HG03354 (cell line): ENCODE measurements around the gene CCNF.
A peak's percentile ranks its signal among the peaks of the same experiment; 100 is the strongest.
"Not testable (repeated sequence)": the region's sequence is repeated elsewhere in the genome, so short reads cannot be mapped to it uniquely, and the experiment has no call there.

Source experiments
- ATAC-seq: cut with Tn5 transposase; IDR thresholded peaks from one replicate; pipeline ENCODE4 v1.9.1; 2021; ENCODE audit warnings: mild to moderate bottlenecking; ENCODE audit not compliant: unreplicated experiment, poor library complexity, severe bottlenecking

The CCNF gene

GRCh38 chr16:2427526-2427925, 1.7 kb upstream of the CCNF start:
- no peak for ATAC-seq

GRCh38 chr16:2428051-2428783, 1.0 kb upstream of the CCNF start:
- no peak for ATAC-seq

GRCh38 chr16:2428784-2429033, 538 bp upstream of the CCNF start:
- no peak for ATAC-seq

GRCh38 chr16:2429771-2430663, 770 bp downstream of the CCNF start:
- ATAC-seq = peak; percentile 2

GRCh38 chr16:2432286-2432685, 3.0 kb downstream of the CCNF start:
- ATAC-seq = no peak

- no peak for ATAC-seq
These were observed 3.7 kb downstream of the CCNF start for GRCh38 chr16:2432801-2433505.

- ATAC-seq = not testable (repeated sequence)
These were observed 6.0 kb downstream of the CCNF start for GRCh38 chr16:2435236-2435635.

GRCh38 chr16:2436110-2436509, 6.9 kb downstream of the CCNF start:
- ATAC-seq = no peak

- no peak for ATAC-seq
These were observed 8.0 kb downstream of the CCNF start for GRCh38 chr16:2437032-2437790.

GRCh38 chr16:2438121-2438520, 8.9 kb downstream of the CCNF start:
- ATAC-seq = no peak

- ATAC-seq = no peak
These were observed 10.4 kb downstream of the CCNF start for GRCh38 chr16:2439598-2439997.

GRCh38 chr16:2441143-2441804, 12.0 kb downstream of the CCNF start:
- not testable (repeated sequence) for ATAC-seq

GRCh38 chr16:2443555-2443954, 14.3 kb downstream of the CCNF start:
- ATAC-seq = no peak

GRCh38 chr16:2447920-2448583, 18.8 kb downstream of the CCNF start:
- no peak for ATAC-seq

- ATAC-seq = no peak
These were observed 19.9 kb downstream of the CCNF start for GRCh38 chr16:2449118-2449517.

GRCh38 chr16:2450535-2450934, 21.3 kb downstream of the CCNF start:
- no peak for ATAC-seq

GRCh38 chr16:2450975-2451381, 21.7 kb downstream of the CCNF start:
- no peak for ATAC-seq

GRCh38 chr16:2451851-2452320, 22.6 kb downstream of the CCNF start:
- no peak for ATAC-seq

- ATAC-seq = no peak
These were observed 23.4 kb downstream of the CCNF start for GRCh38 chr16:2452650-2453049.
